Keratinocyte (primary cell): ENCODE measurements around the gene AK8.

ENCODE experiments used
- CTCF ChIP-seq, 3 experiments: IDR thresholded peaks in 1 of 3; conservative IDR thresholded peaks in 1 of 3; optimal IDR thresholded peaks in 1 of 3; 2 replicates in 2 of 3; 3 replicates in 1 of 3; pipeline versions ENCODE3 to v1.5.1; 2011; ENCODE audit warnings: low read length in 3 of 3, mild to moderate bottlenecking in 3 of 3, moderate library complexity in 2 of 3, control low read depth in 1 of 3, inconsistent platforms in 1 of 3; ENCODE audit not compliant: insufficient read depth in 2 of 3; ENCODE audit errors: extremely low read depth in 1 of 3
- EZH2 ChIP-seq: IDR thresholded peaks from one replicate; pipeline ENCODE4 v1.6.1; 2012; ENCODE audit warnings: inconsistent platforms, mild to moderate bottlenecking, low read length, moderate library complexity

DNA sequence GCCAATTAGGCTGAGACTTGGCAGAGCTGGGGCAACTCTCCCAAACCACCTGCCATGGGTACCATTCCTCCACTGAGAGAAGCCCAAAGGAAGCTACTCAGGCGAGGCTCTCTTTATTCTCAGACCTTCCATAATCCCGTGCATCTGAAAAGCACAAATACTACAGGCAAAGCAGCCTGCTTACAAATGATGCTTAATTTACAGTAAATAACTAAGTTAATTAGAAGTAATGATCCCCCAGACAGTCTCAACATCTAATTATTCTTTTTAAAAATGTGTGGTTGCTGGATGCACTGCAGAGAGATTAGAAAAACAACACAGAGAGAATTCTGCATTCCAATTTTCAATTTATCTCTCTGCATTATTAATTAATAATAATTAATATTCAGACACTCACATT is 53.1 kb downstream of the AK8 start:
- TF ChIP-seq CTCF (optimal IDR thresholded peaks at IDR 0.05 in 1 of 3, IDR thresholded peaks at IDR 0.05 in 1 of 3, conservative IDR thresholded peaks at IDR 0.05 in 1 of 3; ENCODE audit: extremely low read depth in 1 of 3, insufficient read depth in 2 of 3, low read length in 3 of 3) (no peak), EZH2 (no peak)
